HG03045 (cell line): ENCODE results near the gene NUB1.

Source experiments
- ATAC-seq: cut with Tn5 transposase; IDR thresholded peaks from one replicate; pipeline ENCODE4 v1.9.1; 2021; ENCODE audit warnings: mild to moderate bottlenecking, moderate library complexity; ENCODE audit not compliant: unreplicated experiment

NUB1 gene

GRCh38 chr7:151376218-151376902 is 34.7 kb downstream of the NUB1 start:
- ATAC-seq = no peak

DNA sequence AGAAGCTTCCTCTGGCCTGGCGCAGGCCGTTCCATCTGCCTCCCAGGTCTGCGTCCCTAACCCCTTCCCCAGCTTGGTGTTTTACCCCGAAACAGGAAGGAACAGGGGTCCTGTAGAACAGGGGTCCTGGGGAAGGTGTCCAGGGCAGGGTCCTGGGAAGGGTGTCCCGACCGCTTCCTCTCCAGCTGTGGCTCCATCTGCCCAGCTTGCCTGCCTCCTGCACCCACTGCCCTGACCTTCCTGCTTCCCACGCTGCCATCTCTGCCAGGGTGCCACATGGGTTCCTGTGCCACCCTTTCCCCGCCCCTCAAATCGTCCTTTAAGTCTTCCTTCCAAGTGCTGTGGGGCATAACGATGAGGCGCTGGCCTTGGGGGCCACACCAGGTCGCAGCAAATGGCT is 35.8 kb downstream of the NUB1 start:
- no peak for ATAC-seq

DNA sequence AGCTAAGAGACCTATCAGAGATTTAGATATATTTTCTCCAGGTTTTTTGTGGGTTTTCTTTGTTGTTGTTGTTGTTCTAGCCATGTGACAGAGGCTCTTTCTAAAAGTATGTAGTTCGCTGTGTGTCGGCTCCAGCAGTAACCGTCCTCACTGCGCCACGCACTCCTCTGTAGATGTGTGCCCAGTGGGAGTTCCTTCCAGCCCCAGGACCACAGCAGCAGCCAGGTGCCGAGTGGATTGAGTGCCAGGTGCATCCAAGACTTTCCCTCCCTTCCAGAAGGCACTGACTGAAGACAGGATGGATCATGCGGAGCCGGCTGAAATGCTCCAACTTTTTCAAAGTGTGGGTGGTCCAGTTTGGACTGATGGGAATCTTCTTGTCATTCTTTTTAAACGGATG is 36.4 kb downstream of the NUB1 start:
- no peak for ATAC-seq

DNA sequence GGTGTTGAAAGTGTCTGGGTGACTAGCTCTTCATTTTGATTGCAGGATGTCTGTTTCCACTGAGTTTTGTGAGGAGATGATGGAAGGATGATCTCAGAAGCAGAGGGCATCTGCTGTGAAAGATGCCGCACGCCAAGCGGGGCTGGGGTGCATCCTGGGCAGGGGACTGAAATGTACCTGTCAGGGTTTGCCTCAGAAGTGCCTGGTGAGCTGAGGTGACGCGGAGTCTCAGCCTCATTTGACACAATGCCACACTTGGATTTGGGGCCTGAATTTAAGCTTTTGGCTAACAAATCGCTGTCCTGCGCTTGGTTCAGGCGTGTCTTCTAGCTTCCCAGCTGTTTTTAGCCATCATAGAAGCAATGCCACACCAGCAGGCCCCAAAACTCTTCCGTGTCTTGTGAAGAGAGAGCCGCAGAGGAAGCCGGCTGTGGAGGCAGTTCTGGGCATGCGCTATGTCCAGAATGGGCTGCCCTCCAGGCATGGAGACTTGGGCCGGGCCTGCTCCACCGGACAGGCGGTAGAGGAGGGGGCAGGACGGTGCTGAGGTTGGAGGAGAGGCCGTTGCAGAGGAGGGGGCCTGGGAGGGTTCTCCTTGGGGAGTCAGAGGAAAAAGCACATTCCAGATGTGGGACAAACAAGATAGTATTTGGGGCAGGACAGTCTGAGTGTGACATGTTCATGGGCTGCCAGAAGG is 37.0 kb downstream of the NUB1 start:
- no peak for ATAC-seq

DNA sequence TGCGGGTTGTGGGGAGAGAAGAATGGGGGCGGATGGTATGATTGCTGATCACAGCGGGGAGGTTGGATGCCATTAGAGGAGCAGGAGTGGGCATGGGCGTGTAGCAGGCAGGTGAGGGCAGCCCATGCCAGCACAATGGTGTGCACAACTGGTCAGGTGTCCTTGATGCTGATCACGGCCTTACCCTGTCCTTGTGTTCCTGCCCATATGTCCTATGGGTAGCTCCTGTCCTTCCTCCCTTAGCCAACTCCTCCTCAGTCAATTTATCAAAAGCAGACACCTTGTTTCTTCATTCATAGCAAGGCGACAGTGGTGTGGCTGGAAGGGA is 37.5 kb downstream of the NUB1 start:
- ATAC-seq = no peak

- ATAC-seq = no peak
Observed at GRCh38 chr7:151379534-151380198, 38.1 kb downstream of the NUB1 start.

DNA sequence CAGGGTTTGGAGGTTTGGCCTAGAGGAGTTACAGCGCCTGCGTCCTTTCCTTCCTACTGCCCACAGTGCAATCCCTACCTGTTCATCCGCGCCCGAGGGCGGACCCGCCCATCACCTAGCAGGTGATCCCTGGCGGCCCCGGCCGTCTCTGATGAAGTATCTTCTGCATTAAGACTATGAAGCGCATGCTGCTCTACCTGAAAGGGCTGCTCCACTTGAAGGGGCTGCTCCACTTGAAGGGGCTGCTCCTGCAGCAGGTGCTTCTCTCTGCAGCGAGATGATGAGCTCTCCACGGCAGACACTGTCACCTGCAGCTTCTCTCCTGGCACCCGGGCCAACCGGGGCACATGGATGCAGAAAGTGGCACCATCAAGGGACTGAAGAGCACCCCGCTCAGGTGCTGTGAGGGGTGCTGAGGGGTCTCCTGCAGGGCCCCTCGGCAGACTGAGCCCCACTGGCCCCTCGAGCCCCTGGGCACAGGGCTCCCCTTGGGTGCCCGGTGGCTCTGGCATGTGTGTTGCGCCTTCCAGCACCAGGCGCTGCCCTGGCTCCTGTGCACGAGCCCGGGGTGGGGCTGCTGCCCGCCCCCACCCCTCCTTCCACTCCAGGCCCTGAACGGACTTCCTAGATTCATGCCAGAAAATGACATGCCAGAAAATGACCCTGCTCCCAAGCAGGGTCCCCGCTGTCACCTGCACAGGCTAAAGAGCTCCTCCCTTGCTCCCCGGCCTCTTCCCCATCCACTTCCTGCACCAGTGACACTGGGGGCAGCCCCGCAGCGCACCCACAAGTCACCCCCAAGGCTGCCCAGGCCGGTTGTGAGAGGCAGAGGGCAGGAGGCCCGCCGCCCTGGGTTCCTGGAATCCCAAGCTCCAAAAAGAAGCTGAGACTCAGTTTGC is 38.8 kb downstream of the NUB1 start:
- ATAC-seq = no peak

DNA sequence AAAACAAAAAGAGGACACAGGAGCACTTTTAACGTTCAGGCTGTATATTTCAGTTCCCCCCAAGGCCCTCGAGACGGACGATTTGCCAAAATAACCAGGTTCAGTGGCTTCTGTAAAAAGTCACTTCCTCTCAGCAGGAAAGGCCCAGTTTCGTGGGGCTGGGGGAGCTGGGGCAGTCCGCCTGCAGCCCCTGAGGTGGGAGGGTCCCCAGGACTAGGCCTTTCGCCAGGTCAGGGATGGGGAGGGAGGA is 39.4 kb downstream of the NUB1 start:
- no peak for ATAC-seq

- no peak for ATAC-seq
Observed at GRCh38 chr7:151381348-151382078, 39.9 kb downstream of the NUB1 start.

GRCh38 chr7:151382079-151382885 is 40.7 kb downstream of the NUB1 start:
- no peak for ATAC-seq

GRCh38 chr7:151383638-151384351 is 42.2 kb downstream of the NUB1 start:
- ATAC-seq = no peak

GRCh38 chr7:151384352-151384697 is 42.7 kb downstream of the NUB1 start:
- ATAC-seq = no peak

DNA sequence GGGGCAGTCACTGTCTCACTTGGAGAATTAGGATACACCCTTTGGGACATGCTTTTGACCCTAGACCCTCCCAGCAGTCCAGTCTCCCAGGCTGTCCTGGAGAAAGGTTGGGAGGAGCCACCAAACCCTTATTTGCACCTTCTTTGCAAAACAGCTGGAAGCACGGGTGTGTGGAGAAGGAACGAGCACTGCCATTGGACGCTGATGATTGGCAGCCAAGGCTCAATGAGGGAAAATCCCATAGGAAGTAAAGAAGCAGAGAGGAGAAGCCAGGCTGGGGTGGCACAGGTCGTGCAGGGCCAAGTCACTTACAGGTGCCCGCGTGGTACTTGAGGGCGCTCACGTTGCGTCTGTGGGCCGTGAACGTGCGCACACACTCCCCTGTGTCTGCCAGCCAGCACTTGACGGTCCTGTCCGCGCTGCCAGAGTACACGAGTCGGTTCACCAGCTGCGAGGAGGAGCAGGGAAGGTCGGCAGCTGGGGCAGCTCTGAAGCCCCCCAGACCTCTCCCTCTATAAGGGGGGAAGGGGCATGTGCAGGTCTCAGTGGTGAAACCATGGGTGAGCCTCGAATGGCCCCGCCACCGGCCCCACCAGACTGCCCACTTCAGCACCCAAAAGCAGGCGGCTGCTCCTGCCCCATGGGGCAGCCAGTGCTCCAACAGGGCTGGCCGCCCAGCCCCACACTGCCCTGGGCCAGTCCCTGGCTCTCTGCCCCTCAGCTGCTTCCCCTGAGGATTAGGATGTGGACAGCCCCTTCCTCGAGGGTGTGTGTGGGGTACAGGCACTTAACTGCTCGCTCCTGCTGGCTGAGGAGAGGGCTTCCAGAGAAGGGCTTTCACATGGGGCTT is 43.4 kb downstream of the NUB1 start:
- no peak for ATAC-seq

GRCh38 chr7:151385626-151386300 is 44.2 kb downstream of the NUB1 start:
- no peak for ATAC-seq

DNA sequence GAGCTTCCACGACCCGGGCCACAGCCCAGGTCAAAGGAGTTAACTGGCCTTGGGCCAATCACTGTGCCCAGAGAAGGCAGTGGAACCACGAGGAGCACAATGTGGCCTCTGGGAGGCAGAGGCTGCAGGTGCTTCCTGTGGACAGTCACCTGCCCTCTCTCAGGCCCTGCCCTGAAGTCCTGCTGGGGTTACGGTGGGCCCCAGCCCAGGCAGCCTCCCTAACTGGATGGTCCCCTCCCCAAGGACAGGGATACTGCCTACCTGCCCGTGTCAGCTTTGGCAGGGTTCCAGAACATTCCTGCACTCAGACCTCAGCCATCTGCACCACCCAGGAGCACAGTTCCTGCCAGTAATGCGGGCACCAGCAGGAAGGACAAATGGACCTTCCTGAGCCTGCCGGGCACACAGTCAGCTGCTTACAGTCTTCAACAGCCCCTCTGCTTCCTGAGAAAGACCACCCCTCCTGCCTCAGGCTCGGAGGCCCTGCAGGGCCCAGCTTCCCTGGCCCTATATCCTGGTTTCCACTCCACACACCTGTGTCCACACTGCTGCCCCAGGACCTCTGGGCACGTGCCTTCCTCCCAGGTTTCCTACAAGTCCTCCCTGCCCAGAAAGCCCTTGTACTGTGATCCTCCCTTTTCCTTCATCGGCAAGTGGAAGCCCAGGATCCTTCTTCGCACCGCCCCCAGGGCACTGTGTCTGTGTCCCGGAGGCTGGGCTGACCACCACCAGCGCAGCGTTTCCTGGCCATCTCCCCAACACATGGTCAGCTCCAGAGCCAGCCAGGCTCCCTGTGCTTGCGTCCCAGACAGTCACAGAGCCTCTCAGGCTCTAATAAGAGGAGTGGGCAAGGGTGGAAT is 44.9 kb downstream of the NUB1 start:
- ATAC-seq = no peak

DNA sequence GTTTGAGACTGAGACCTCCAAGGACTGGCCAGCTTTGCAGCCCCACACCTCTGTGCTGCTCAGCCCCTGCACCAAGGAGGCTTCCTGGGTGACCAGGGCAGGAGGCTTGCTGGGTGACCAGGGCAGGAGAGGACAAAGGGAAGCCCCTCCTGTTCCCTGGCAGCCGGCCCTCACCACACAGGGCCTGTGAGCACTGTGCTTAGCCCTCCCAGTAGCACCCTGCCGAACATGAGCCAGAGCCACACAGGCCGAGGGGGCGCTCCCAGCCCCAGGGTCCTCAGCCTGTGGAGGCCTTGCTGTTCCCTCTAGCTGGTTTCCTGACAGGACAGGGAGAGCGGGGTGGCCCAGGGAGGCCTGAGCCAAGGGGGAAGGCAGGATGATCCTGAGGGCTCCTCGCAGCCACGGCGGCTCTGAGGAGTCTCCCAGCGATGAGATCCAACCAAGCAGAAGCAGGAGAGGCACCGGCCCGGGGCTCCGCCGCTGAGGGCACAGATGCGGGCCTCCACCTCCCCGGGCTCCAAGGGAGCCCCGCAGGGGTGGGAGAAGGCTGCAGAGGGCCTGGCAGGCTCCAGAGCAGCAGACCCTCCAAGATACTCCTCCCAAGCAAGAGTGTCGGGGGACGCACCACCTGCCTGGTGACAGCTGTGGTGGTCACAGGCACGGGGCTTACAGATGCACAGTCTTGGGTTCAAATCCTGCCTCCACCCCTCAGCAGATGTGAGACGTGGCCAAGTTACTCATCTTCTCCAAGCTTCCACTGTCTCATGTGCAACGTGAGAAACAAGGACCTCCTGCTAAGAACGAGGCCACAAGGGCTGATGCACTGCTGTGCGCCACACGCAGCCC is 45.8 kb downstream of the NUB1 start:
- no peak for ATAC-seq

GRCh38 chr7:151388007-151388297 is 46.3 kb downstream of the NUB1 start:
- no peak for ATAC-seq
